Measurements from ENCODE around the gene GMDS.
"Not testable (repeated sequence)": the region's sequence is repeated elsewhere in the genome, so short reads cannot be mapped to it uniquely, and the experiment has no call there.

The GMDS gene

GRCh38 chr6:1679688-1680068, 565.7 kb downstream of the GMDS start:
- no peak for DNase-seq (ENCODE audit: low read depth)

- no peak for DNase-seq (ENCODE audit: low read depth)
Measured at GRCh38 chr6:1679031-1679687, 566.2 kb downstream of the GMDS start.

- no peak for DNase-seq (ENCODE audit: low read depth)
Measured at GRCh38 chr6:1678201-1678600, 567.2 kb downstream of the GMDS start.

- no peak for DNase-seq (ENCODE audit: low read depth)
Measured at GRCh38 chr6:1672379-1672778, 573.0 kb downstream of the GMDS start.

GRCh38 chr6:1670711-1671462, 574.5 kb downstream of the GMDS start:
- DNase-seq (ENCODE audit: low read depth) = no peak

GRCh38 chr6:1669996-1670395, 575.4 kb downstream of the GMDS start:
- no peak for DNase-seq (ENCODE audit: low read depth)

- DNase-seq (ENCODE audit: low read depth) = not testable (repeated sequence)
Measured at GRCh38 chr6:1668456-1668855, 576.9 kb downstream of the GMDS start.

- DNase-seq (ENCODE audit: low read depth) = no peak
Measured at GRCh38 chr6:1667805-1668175, 577.6 kb downstream of the GMDS start.

GRCh38 chr6:1667012-1667804, 578.2 kb downstream of the GMDS start:
- no peak for DNase-seq (ENCODE audit: low read depth)

- DNase-seq (ENCODE audit: low read depth) = no peak
Measured at GRCh38 chr6:1665214-1665613, 580.2 kb downstream of the GMDS start.

GRCh38 chr6:1664329-1664728, 581.1 kb downstream of the GMDS start:
- no peak for DNase-seq (ENCODE audit: low read depth)

GRCh38 chr6:1663511-1663910, 581.9 kb downstream of the GMDS start:
- DNase-seq (ENCODE audit: low read depth) = no peak

GRCh38 chr6:1662534-1662933, 582.9 kb downstream of the GMDS start:
- DNase-seq (ENCODE audit: low read depth) = no peak

GRCh38 chr6:1659816-1660215, 585.6 kb downstream of the GMDS start:
- DNase-seq (ENCODE audit: low read depth) = no peak

GRCh38 chr6:1658212-1659005, 587.0 kb downstream of the GMDS start:
- DNase-seq (ENCODE audit: low read depth) = no peak

- no peak for DNase-seq (ENCODE audit: low read depth)
Measured at GRCh38 chr6:1657771-1658165, 587.6 kb downstream of the GMDS start.

- no peak for DNase-seq (ENCODE audit: low read depth)
Measured at GRCh38 chr6:1657116-1657770, 588.2 kb downstream of the GMDS start.

GRCh38 chr6:1654054-1654453, 591.4 kb downstream of the GMDS start:
- DNase-seq (ENCODE audit: low read depth) = no peak

- no peak for DNase-seq (ENCODE audit: low read depth)
Measured at GRCh38 chr6:1652842-1653241, 592.6 kb downstream of the GMDS start.

GRCh38 chr6:1651362-1651761, 594.0 kb downstream of the GMDS start:
- no peak for DNase-seq (ENCODE audit: low read depth)

GRCh38 chr6:1645466-1646185, 599.8 kb downstream of the GMDS start:
- DNase-seq (ENCODE audit: low read depth) = no peak

Measured in stimulated activated CD8-positive, alpha-beta memory T cell treated with anti-CD3 and anti-CD28 coated beads, Interleukin-7, amount 100 ng/mL, for 24 hours (primary cell).